SU-DHL-6 (cell line): ENCODE measurements around the gene PRL.

ENCODE experiments used
- H2AFZ ChIP-seq: fragments of 200-600 bp; sonication (generic); 2 replicates; pipeline ENCODE4 v1.6.1; 2014; ENCODE audit warnings: low read depth, mild to moderate bottlenecking, moderate library complexity, mixed read lengths, antibody characterized with exemption, low read length; ENCODE audit not compliant: severe bottlenecking
- H3F3A ChIP-seq: fragments of 200-600 bp; shearing (Covaris generic); 2 replicates; pipeline ENCODE4 v1.6.0; 2016; ENCODE audit warnings: antibody characterized with exemption, mild to moderate bottlenecking; ENCODE audit not compliant: insufficient read depth
- H3K27ac ChIP-seq: fragments of 200-600 bp; sonication (generic); 2 replicates; pipeline ENCODE4 v1.5.1; 2016; ENCODE audit warnings: low read depth, mild to moderate bottlenecking, low read length, moderate library complexity, mixed read lengths
- H3K27me3 ChIP-seq: fragments of 200-600 bp; sonication (generic), shearing (Covaris generic); 2 replicates; pipeline ENCODE4 v1.6.0; 2014; ENCODE audit warnings: mild to moderate bottlenecking, low read length
- H3K36me3 ChIP-seq: fragments of 200-600 bp; sonication (generic); 2 replicates; pipeline ENCODE4 v1.6.1; 2014; ENCODE audit warnings: mild to moderate bottlenecking, low read length, mixed read lengths
- H3K4me2 ChIP-seq: fragments of 300-600, 200-600 bp; shearing (Covaris generic), sonication (generic); 2 replicates; pipeline ENCODE4 v1.6.0; 2014; ENCODE audit warnings: low read length, low read depth, mild to moderate bottlenecking; ENCODE audit not compliant: poor library complexity, severe bottlenecking
- H3K4me3 ChIP-seq: fragments of 200-600 bp; sonication (generic); 2 replicates; pipeline ENCODE4 v1.5.1; 2014; ENCODE audit warnings: antibody characterized with exemption, low read length, mild to moderate bottlenecking, mixed read lengths; ENCODE audit not compliant: insufficient read depth, poor library complexity, severe bottlenecking
- H3K79me2 ChIP-seq: fragments of 200-600 bp; sonication (generic); 2 replicates; pipeline ENCODE4 v1.6.1; 2014; ENCODE audit warnings: mild to moderate bottlenecking, low read length, moderate library complexity; ENCODE audit not compliant: insufficient read depth
- H3K9ac ChIP-seq: fragments of 200-600 bp; sonication (generic); 2 replicates; pipeline ENCODE4 v1.7.0; 2014; ENCODE audit warnings: mild to moderate bottlenecking, low read length
- H3K9me2 ChIP-seq: fragments of 200-600 bp; sonication (generic); replicated peaks from 2 replicates; pipeline ENCODE4 v1.6.1; 2014; ENCODE audit warnings: low read length; ENCODE audit not compliant: insufficient read depth
- H3K9me3 ChIP-seq: fragments of 200-600 bp; sonication (generic); 2 replicates; pipeline ENCODE4 v1.6.1; 2014; ENCODE audit warnings: low read length, mixed read lengths; ENCODE audit not compliant: insufficient read depth
- H4K20me1 ChIP-seq: fragments of 200-600 bp; sonication (generic); 2 replicates; pipeline ENCODE4 v1.6.1; 2014; ENCODE audit warnings: low read depth, mild to moderate bottlenecking, antibody characterized with exemption, low read length, moderate library complexity, mixed read lengths
- EZH2phosphoT487 ChIP-seq: fragments of 200-600 bp; sonication (generic), shearing (Covaris generic); conservative IDR thresholded peaks from 2 replicates; pipeline ENCODE4 v1.6.1; 2018; ENCODE audit warnings: mild to moderate bottlenecking, antibody characterized with exemption, low read length, moderate library complexity, mixed read lengths
- TF ChIP-seq, protein P1 (sequence below): fragments of 200-600 bp; sonication (generic); IDR thresholded peaks from one replicate; pipeline ENCODE4 v1.5.1; 2017; ENCODE audit warnings: antibody characterized with exemption, mild to moderate bottlenecking, low read length, moderate library complexity; ENCODE audit not compliant: insufficient read depth, poor library complexity, severe bottlenecking

Gene PRL

DNA sequence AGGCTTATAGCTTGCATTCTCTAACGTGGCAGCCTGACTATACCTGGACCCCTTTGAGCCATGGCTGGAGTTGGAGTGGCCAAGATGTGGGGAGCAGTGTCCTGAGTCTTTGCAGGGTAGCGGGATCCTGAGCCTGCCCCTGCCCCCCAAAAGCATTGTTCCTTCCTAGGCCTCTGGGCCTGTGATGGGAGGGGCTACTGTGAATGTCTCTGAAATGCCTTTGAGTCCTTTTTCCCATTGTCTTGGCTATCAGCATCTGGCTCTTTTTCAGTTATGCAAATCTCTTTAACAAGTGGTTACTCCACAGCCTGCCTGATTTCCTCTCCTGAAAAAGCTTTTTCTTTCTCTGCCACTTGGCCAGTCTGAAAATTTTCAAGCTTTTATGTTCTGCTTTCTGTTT is 17.0 kb upstream of the PRL start:
- Histone ChIP-seq H3K9ac (no peak overlapping the region), H2AFZ (no peak overlapping the region), H3F3A (no peaks in the 10 kb centered on the region), H3K27ac (no peak overlapping the region), H3K27me3 (no peaks in the 10 kb centered on the region), H4K20me1 (no peaks in the 10 kb centered on the region), H3K4me2 (no peak overlapping the region), H3K36me3 (no peaks in the 10 kb centered on the region), H3K9me2 (no peaks in the 10 kb centered on the region), H3K4me3 (no peak overlapping the region), H3K79me2 (no peaks in the 10 kb centered on the region), H3K9me3 (no peaks in the 10 kb centered on the region)
- TF ChIP-seq, protein P1, sequence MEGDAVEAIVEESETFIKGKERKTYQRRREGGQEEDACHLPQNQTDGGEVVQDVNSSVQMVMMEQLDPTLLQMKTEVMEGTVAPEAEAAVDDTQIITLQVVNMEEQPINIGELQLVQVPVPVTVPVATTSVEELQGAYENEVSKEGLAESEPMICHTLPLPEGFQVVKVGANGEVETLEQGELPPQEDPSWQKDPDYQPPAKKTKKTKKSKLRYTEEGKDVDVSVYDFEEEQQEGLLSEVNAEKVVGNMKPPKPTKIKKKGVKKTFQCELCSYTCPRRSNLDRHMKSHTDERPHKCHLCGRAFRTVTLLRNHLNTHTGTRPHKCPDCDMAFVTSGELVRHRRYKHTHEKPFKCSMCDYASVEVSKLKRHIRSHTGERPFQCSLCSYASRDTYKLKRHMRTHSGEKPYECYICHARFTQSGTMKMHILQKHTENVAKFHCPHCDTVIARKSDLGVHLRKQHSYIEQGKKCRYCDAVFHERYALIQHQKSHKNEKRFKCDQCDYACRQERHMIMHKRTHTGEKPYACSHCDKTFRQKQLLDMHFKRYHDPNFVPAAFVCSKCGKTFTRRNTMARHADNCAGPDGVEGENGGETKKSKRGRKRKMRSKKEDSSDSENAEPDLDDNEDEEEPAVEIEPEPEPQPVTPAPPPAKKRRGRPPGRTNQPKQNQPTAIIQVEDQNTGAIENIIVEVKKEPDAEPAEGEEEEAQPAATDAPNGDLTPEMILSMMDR: no peak
- no peak for TF ChIP-seq EZH2phosphoT487

DNA sequence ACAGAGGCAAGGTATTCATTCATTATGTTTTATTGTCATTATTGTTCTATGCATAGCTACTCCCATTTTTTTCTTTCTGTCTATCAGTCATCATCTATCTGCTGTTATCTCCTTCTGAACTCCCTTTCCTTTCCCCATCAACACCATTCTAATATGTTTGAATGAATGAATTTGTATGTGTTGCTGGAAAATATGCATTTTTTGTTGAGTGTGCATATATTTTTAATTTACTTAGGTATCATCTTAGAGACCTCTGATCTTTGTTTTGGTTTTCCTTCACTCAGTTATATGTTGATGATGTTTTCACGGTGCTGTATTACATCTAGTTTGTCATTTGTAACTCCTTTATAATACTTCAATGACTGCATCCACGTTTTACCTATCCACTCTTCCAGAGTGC is 12.1 kb upstream of the PRL start:
- Histone ChIP-seq H3K9me3 (no peaks in the 10 kb centered on the region), H4K20me1 (no peaks in the 10 kb centered on the region), H3K9me2 (no peaks in the 10 kb centered on the region), H2AFZ (no peak overlapping the region), H3K79me2 (no peaks in the 10 kb centered on the region), H3K9ac (no peak overlapping the region), H3F3A (no peaks in the 10 kb centered on the region), H3K4me2 (no peak overlapping the region), H3K4me3 (no peak overlapping the region), H3K36me3 (no peaks in the 10 kb centered on the region), H3K27ac (no peak overlapping the region), H3K27me3 (no peaks in the 10 kb centered on the region)
- TF ChIP-seq EZH2phosphoT487: no peak
- TF ChIP-seq, protein P1: no peak

DNA sequence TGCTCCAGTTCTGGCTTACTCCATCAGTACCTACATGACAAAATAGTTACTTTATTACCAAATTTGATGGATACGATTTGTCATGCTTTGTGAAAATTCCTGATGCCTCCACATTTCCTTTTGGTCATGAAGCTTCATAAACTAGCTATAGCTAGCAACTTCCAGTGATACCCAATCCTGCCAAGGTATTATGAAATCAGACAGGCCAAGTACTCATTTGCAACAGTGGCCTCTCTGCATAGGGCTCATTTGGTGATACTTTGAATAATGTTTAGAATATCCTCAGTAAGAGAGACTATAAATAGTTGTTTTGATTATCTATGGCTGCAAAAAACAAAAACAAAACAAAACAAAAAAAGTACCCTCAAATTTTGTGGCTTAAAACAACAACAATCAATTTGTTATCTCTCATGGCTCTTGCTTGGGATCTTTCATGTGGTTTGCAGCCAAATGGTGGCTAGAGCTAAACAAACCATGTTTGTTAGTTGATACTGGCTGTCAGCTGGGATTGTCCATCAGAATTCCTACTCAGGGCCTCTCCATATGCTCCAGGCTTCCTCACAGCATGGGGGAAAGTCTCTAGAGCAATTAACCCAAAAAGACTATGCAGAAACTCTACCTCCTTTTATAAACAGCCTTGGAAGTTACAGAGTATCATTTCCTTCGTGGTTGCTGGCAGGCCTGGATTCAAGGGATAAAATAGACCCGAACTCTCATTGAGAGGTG is 10.1 kb upstream of the PRL start:
- H3K79me2 ChIP-seq: no peaks in the 10 kb centered on the region
- H3K9me3 ChIP-seq: no peaks in the 10 kb centered on the region
- H4K20me1 ChIP-seq: no peaks in the 10 kb centered on the region
- no peak overlapping the region for H2AFZ ChIP-seq
- no peak overlapping the region for H3K27ac ChIP-seq
- H3K4me3 ChIP-seq: no peak overlapping the region
- no peaks in the 10 kb centered on the region for H3K36me3 ChIP-seq
- no peak for TF ChIP-seq EZH2phosphoT487
- TF ChIP-seq, protein P1: no peak
- H3K9ac ChIP-seq: no peak overlapping the region
- H3K27me3 ChIP-seq: no peaks in the 10 kb centered on the region
- H3F3A ChIP-seq: no peaks in the 10 kb centered on the region
- no peak overlapping the region for H3K4me2 ChIP-seq
- no peaks in the 10 kb centered on the region for H3K9me2 ChIP-seq
